NK-92 treated with Interleukin-12 subunit alpha and Interleukin-12 subunit beta, amount 100 ng/mL, for 24 hours (cell line): Measurements from ENCODE around the gene PCDHA1.
"Not testable (repeated sequence)": the region's sequence is repeated elsewhere in the genome, so short reads cannot be mapped to it uniquely, and the experiment has no call there.

Experiments used
- DNase-seq: peaks from one replicate; lab custom pipeline; 2025; lab: John Stamatoyannopoulos, UW

Gene PCDHA1

DNA sequence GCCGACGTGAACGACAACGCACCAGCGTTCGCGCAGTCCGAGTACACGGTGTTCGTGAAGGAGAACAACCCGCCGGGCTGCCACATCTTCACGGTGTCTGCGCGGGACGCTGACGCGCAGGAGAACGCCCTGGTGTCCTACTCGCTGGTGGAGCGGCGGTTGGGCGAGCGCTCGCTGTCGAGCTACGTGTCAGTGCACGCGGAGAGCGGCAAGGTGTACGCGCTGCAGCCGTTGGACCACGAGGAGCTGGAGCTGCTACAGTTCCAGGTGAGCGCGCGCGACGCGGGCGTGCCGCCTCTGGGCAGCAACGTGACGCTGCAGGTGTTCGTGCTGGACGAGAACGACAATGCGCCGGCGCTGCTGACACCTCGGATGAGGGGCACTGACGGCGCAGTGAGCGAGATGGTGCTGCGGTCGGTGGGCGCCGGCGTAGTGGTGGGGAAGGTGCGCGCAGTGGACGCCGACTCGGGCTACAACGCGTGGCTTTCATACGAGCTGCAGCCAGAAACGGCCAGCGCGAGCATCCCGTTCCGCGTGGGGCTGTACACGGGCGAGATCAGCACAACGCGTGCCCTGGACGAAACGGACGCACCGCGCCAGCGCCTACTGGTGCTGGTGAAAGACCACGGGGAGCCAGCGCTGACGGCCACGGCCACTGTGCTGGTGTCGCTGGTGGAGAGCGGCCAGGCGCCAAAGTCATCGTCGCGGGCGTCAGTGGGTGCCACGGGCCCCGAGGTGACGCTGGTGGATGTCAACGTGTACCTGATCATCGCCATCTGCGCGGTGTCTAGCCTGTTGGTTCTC, 64.1 kb downstream of the PCDHA1 start:
- not testable (repeated sequence) for DNase-seq

GRCh38 chr5:140855772-140856674, 70.1 kb downstream of the PCDHA1 start, which contains the start of gene PCDHA10:
Gene PCDHA10 (plus strand): TSS chr5:140855897. CDS start chr5:140856049, 152 bp downstream.
- no peak for DNase-seq

DNA sequence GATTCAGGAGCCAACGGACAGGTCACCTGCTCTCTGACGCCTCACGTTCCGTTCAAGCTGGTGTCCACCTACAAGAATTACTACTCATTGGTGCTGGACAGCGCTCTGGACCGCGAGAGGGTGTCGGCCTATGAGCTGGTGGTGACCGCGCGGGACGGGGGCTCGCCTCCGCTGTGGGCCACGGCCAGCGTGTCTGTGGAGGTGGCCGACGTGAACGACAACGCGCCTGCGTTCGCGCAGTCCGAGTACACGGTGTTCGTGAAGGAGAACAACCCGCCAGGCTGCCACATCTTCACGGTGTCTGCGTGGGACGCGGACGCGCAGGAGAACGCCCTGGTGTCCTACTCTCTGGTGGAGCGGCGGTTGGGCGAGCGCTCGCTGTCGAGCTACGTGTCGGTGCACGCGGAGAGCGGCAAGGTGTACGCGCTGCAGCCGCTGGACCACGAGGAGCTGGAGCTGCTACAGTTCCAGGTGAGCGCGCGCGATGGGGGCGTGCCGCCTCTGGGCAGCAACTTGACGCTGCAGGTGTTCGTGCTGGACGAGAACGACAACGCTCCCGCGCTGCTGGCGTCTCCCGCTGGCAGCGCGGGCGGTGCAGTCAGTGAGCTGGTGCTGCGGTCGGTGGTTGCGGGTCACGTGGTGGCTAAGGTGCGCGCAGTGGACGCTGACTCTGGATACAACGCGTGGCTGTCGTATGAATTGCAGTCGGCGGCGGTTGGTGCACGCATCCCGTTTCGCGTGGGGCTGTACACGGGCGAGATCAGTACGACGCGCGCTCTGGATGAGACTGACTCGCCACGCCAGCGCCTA, 71.4 kb downstream of the PCDHA1 start:
- no peak for DNase-seq

DNA sequence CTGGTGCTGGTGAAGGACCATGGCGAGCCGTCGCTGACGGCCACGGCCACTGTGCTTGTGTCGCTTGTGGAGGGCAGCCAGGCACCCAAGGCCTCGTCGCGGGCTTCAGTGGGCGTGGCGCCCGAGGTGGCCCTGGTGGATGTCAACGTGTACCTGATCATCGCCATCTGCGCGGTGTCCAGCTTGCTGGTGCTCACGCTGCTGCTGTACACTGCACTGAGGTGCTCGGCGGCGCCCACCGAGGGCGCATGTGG, 72.0 kb downstream of the PCDHA1 start:
- DNase-seq: no peak

- DNase-seq: no peak
Measured at GRCh38 chr5:140862441-140863295, 76.7 kb downstream of the PCDHA1 start.

GRCh38 chr5:140868721-140869554, 83.0 kb downstream of the PCDHA1 start, which contains the start of gene PCDHA11:
Gene PCDHA11 (plus strand): TSS chr5:140868957. CDS start chr5:140869104, 147 bp downstream.
- DNase-seq: no peak

- DNase-seq: no peak
Measured at GRCh38 chr5:140869555-140869886, 83.6 kb downstream of the PCDHA1 start.

DNA sequence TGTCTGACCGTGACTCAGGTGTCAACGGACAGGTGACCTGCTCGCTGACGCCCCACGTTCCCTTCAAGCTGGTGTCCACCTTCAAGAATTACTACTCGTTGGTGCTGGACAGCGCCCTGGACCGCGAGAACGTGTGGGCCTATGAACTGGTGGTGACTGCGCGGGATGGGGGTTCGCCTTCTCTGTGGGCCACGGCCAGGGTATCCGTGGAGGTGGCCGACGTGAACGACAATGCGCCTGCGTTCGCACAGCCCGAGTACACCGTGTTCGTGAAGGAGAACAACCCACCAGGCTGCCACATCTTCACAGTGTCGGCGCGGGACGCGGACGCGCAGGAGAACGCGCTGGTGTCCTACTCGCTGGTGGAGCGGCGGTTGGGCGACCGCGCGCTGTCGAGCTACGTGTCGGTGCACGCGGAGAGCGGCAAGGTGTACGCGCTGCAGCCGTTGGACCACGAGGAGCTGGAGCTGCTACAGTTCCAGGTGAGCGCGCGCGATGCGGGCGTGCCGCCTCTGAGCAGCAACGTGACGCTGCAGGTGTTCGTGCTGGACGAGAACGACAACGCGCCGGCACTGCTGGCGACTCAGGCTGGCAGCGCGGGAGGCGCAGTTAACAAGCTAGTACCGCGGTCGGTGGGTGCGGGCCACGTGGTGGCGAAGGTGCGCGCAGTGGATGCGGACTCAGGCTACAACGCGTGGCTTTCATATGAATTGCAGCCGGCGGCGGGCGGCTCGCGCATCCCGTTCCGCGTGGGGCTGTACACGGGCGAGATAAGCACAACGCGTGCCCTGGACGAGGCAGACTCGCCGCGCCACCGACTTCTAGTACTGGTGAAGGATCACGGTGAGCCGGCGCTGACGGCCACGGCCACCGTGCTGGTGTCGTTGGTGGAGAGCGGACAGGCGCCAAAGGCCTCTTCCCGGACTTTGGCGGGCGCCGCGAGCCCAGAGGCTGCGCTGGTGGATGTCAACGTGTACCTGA, 84.6 kb downstream of the PCDHA1 start:
- no peak for DNase-seq

DNA sequence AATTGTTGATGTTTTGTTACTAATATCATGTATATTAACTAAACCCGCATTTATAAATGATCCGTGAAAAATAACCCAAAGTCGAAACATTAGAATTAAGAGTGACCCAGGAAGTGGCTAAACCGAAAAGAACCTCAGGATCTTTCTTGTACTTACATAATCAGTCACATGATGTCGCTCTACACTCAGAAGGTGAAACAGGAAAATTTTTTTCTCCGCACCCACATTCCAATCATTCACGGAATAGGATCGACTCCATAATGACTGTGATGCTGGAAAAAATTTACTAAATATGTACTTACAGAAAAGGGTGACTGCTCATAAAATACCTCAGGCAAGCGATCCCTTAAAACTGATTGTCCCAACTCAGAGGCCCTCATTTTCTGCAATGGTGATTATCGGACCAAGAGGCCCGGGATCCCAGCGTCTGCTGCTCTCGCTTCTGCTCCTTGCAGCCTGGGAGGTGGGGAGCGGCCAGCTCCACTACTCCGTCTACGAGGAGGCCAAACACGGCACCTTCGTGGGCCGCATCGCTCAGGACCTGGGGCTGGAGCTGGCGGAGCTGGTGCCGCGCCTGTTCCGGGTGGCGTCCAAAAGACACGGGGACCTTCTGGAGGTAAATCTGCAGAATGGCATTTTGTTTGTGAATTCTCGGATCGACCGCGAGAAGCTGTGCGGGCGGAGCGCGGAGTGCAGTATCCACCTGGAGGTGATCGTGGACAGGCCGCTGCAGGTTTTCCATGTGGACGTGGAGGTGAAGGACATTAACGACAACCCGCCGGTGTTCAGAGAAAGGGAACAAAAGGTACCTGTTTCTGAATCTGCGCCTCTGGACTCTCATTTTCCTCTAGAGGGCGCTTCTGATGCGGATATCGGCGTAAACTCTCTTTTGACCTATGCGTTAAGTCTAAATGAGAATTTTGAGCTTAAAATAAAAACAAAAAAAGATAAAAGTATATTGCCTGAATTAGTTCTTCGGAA, 89.4 kb downstream of the PCDHA1 start, which contains the start of gene PCDHA12:
TSS of gene PCDHA12 (plus strand) at position 224 of the 981 bp plus-strand sequence. CDS start at position 389, 165 bp downstream.
- no peak for DNase-seq

GRCh38 chr5:140876541-140877261, 90.8 kb downstream of the PCDHA1 start:
- DNase-seq: not testable (repeated sequence)

DNA sequence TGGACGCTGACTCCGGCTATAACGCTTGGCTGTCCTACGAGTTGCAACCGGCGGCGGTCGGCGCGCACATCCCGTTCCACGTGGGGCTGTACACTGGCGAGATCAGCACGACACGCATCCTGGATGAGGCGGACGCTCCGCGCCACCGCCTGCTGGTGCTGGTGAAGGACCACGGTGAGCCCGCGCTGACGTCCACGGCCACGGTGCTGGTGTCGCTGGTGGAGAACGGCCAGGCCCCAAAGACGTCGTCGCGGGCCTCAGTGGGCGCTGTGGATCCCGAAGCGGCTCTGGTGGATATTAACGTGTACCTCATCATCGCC, 91.3 kb downstream of the PCDHA1 start:
- no peak for DNase-seq

GRCh38 chr5:140881889-140882590, 96.1 kb downstream of the PCDHA1 start, which contains the start of gene PCDHA13:
Gene PCDHA13 (plus strand): TSS chr5:140882124. CDS start chr5:140882269, 145 bp downstream.
- DNase-seq: no peak

- no peak for DNase-seq
Measured at GRCh38 chr5:140882591-140882899, 96.6 kb downstream of the PCDHA1 start.

DNA sequence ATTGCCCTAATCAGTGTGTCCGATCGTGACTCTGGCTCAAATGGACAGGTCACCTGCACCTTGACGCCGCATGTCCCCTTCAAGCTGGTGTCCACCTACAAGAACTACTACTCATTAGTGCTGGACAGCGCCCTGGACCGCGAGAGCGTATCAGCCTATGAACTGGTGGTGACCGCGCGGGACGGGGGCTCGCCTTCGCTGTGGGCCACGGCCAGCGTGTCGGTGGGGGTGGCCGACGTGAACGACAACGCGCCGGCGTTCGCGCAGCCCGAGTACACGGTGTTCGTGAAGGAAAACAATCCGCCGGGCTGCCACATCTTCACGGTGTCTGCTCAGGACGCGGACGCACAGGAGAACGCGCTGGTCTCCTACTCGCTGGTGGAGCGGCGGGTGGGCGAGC, 97.4 kb downstream of the PCDHA1 start:
- no peak for DNase-seq

GRCh38 chr5:140883927-140884697, 98.2 kb downstream of the PCDHA1 start:
- no peak for DNase-seq

DNA sequence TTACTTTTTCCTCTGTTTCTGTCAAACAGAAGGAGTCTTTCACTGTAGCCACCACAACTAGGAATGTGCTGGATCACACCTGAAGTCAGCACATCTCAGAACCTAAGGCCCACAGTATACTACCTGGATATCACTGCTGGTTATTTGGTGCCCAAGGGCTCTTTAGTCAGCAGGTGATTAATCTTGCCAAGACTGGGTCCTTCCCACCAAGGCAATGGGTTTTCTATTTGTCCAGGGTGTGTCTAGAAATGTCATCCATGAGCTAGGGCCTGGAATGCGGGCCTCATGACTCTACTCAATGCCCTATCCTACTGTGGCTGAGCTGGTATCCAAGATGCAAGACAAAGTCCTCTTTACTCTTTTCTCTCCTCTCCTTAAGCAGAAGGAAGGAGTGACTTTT, 130.4 kb downstream of the PCDHA1 start:
- DNase-seq: no peak
